ENCODE measurements around the gene ANKH.

Gene ANKH

GRCh38 chr5:14757850-14758249 is 113.7 kb downstream of the ANKH start:
- DNase-seq, result no peak

GRCh38 chr5:14756478-14756877 is 115.1 kb downstream of the ANKH start:
- DNase-seq, result no peak

GRCh38 chr5:14753947-14754346 is 117.6 kb downstream of the ANKH start:
- DNase-seq, result peak; percentile 96

GRCh38 chr5:14753292-14753691 is 118.3 kb downstream of the ANKH start:
- DNase-seq, result no peak

- no peak for DNase-seq
Observed at GRCh38 chr5:14752497-14753071, 119.0 kb downstream of the ANKH start.

- no peak for DNase-seq
Observed at GRCh38 chr5:14750712-14751111, 120.9 kb downstream of the ANKH start.

GRCh38 chr5:14749579-14750101 is 121.9 kb downstream of the ANKH start:
- DNase-seq, result no peak

- DNase-seq, result no peak
Observed at GRCh38 chr5:14748180-14748900, 123.2 kb downstream of the ANKH start.

GRCh38 chr5:14745753-14746152 is 125.8 kb downstream of the ANKH start:
- no peak for DNase-seq

- no peak for DNase-seq
Observed at GRCh38 chr5:14745188-14745563, 126.4 kb downstream of the ANKH start.

GRCh38 chr5:14744296-14745187 is 127.0 kb downstream of the ANKH start:
- no peak for DNase-seq

GRCh38 chr5:14743601-14744295 is 127.8 kb downstream of the ANKH start:
- DNase-seq, result no peak

- DNase-seq, result peak; percentile 97
Observed at GRCh38 chr5:14742498-14742897, 129.1 kb downstream of the ANKH start.

GRCh38 chr5:14741801-14742440 is 129.7 kb downstream of the ANKH start:
- DNase-seq, result peak; percentile 97

- peak; percentile 93 for DNase-seq
Observed at GRCh38 chr5:14741131-14741530, 130.4 kb downstream of the ANKH start.

GRCh38 chr5:14739981-14740380 is 131.6 kb downstream of the ANKH start:
- DNase-seq, result no peak

- no peak for DNase-seq
Observed at GRCh38 chr5:14739538-14739937, 132.0 kb downstream of the ANKH start.

GRCh38 chr5:14738050-14738449 is 133.5 kb downstream of the ANKH start:
- DNase-seq, result no peak

GRCh38 chr5:14737291-14737690 is 134.3 kb downstream of the ANKH start:
- DNase-seq, result no peak

- no peak for DNase-seq
Observed at GRCh38 chr5:14735944-14736343, 135.6 kb downstream of the ANKH start.

GRCh38 chr5:14734396-14734795 is 137.2 kb downstream of the ANKH start:
- no peak for DNase-seq

- DNase-seq, result no peak
Observed at GRCh38 chr5:14733661-14734060, 137.9 kb downstream of the ANKH start.

Data from NCI-H2171 treated with DMSO at 0.1 percent for 48 hours (cell line).